ENCODE data around the gene MFRP.

DNA sequence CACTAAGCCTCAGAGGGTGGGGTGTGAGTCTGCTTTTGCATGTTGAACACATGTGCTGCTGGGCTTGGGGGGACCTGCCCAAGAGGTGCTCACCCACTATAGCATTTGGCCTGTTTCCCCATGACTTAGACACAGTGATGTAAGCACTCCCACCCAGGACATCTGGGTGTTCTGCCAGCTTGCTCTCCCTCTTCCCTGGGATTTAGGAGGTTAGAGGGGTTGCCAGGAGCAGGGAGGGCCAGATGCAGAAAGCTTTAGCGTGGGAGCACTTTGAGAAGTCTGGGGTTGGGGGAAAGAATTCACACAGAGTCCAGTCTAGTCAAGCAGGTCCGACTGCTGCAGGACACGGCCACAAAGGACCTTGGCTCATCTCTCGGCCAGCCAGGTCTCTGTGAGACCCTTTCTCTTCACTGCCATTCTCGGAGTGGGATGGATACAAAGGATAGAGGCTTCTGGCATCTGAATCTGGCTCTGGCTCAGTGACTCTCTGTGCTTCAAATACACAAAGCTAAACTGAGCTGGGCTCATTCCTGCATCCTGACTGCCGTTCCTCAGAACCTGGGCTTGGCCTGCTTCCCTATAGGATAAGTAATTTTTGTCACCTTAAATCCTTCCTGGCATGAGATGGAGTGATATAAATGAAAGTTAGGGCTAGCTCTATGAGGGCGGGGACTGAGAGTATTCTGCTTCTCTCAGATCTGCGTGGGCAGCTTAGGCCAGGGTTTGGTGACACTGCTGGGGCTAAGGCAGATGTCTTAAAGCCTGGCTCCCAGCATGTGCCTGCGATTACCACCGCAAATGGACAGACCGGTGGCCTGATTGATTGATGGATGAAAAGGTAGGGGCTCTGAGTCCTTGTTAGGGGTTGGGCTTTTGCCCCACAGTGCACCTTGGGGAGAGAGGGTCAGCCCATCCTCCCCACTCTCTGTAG is 20.4 kb upstream of the MFRP start:
- TF ChIP-seq, protein P1, sequence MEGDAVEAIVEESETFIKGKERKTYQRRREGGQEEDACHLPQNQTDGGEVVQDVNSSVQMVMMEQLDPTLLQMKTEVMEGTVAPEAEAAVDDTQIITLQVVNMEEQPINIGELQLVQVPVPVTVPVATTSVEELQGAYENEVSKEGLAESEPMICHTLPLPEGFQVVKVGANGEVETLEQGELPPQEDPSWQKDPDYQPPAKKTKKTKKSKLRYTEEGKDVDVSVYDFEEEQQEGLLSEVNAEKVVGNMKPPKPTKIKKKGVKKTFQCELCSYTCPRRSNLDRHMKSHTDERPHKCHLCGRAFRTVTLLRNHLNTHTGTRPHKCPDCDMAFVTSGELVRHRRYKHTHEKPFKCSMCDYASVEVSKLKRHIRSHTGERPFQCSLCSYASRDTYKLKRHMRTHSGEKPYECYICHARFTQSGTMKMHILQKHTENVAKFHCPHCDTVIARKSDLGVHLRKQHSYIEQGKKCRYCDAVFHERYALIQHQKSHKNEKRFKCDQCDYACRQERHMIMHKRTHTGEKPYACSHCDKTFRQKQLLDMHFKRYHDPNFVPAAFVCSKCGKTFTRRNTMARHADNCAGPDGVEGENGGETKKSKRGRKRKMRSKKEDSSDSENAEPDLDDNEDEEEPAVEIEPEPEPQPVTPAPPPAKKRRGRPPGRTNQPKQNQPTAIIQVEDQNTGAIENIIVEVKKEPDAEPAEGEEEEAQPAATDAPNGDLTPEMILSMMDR (IDR thresholded peaks at IDR 0.05) = no peak
- no peak for TF ChIP-seq POLR2A (IDR thresholded peaks at IDR 0.05)

All from thyroid gland (tissue), 4 donors.